ENCODE results near the gene STPG2.

Gene STPG2

GRCh38 chr4:97627750-97628149, 515.5 kb downstream of the STPG2 start:
- no peak for TF ChIP-seq CTCF (IDR thresholded peaks at IDR 0.05)
- Histone ChIP-seq H3K36me3 (no peaks in the 10 kb centered on the region), H3K4me1 (ENCODE audit: control insufficient read depth in 1 of 2, insufficient read depth in 1 of 2, low read depth in 1 of 2, low read length in 1 of 2) (no peaks in the 10 kb centered on the region), H3K27ac (no peak overlapping the region), H3K9me3 (peaks cover 5% of the 10 kb centered on the region), H3K27me3 (no peaks in the 10 kb centered on the region), H3K4me3 (ENCODE audit: low read depth in 1 of 2, low read length in 1 of 2) (no peak overlapping the region)

DNA sequence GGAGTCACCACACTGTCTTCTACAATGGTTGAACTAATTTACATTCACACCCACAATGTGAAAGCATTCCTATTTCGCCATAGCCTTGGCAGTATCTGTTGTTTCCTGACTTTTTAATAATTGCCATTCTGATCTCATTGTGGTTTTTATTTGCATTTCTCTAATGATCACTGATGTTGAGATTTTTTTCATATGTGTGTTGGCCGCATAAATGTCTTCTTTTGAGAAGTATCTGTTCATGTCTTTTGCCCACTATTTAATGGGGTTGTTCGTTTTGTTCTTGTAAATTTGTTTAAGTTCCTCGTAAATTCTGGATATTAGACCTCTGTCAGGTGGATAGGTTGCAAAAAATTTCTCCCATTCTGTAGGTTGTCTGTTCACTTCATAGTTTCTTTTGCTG, 519.1 kb downstream of the STPG2 start:
- Histone ChIP-seq H3K4me1 (ENCODE audit: control insufficient read depth in 1 of 2, insufficient read depth in 1 of 2, low read depth in 1 of 2, low read length in 1 of 2) (no peaks in the 10 kb centered on the region), H3K27ac (no peak overlapping the region), H3K36me3 (no peaks in the 10 kb centered on the region), H3K9me3 (no peaks in the 10 kb centered on the region), H3K4me3 (ENCODE audit: low read depth in 1 of 2, low read length in 1 of 2) (no peak overlapping the region), H3K27me3 (no peaks in the 10 kb centered on the region)
- TF ChIP-seq CTCF (IDR thresholded peaks at IDR 0.05) = no peak

DNA sequence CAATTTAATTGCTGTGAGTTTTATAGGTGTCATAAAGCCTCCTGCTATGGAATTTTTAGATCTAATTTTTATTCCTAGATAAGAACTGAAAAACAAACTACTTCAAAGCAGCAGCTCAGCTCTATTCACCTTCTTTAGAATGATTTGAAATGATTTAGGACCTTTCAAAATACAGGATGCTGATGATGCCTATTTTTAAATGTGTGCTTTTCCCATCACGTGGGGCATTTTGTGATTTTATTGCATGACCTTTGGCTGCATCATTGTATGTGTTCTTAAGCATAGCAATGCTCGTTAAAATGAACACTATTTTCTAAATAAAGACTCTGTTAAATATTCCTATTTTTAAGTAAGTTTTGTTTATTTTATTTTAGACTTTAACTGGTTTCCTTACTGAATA, 537.3 kb downstream of the STPG2 start:
- no peak overlapping the region for H3K27ac ChIP-seq
- no peaks in the 10 kb centered on the region for H3K27me3 ChIP-seq
- no peak overlapping the region for H3K4me3 ChIP-seq (ENCODE audit: low read depth in 1 of 2, low read length in 1 of 2)
- no peaks in the 10 kb centered on the region for H3K4me1 ChIP-seq (ENCODE audit: control insufficient read depth in 1 of 2, insufficient read depth in 1 of 2, low read depth in 1 of 2, low read length in 1 of 2)
- no peak for TF ChIP-seq CTCF (IDR thresholded peaks at IDR 0.05)
- H3K9me3 ChIP-seq = no peaks in the 10 kb centered on the region
- H3K36me3 ChIP-seq = no peaks in the 10 kb centered on the region

DNA sequence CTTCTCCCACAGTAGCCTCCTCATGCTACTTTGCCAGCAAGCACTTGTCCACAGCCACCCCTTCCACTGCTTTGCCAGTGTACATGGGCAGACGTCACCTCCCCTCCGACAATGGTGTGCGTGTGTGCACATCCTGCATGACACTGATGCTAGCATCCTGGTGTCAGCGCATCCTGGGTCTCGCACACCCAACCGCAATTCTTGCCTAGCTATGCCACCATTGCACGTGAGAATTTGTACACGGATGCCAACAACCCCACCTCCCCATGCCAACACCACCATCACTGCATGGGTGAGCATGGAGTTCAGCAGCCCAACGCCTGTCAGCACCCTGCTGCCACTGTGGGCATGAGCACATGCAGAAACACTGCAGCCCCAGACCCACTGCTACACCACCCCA, 550.0 kb downstream of the STPG2 start:
- no peak overlapping the region for H3K4me3 ChIP-seq (ENCODE audit: low read depth in 1 of 2, low read length in 1 of 2)
- no peaks in the 10 kb centered on the region for H3K36me3 ChIP-seq
- no peaks in the 10 kb centered on the region for H3K9me3 ChIP-seq
- H3K4me1 ChIP-seq (ENCODE audit: control insufficient read depth in 1 of 2, insufficient read depth in 1 of 2, low read depth in 1 of 2, low read length in 1 of 2) = no peaks in the 10 kb centered on the region
- no peak overlapping the region for H3K27ac ChIP-seq
- no peak for TF ChIP-seq CTCF (IDR thresholded peaks at IDR 0.05)
- H3K27me3 ChIP-seq = no peaks in the 10 kb centered on the region

- H3K27ac ChIP-seq = no peak overlapping the region
- H3K27me3 ChIP-seq = no peaks in the 10 kb centered on the region
- H3K4me1 ChIP-seq (ENCODE audit: control insufficient read depth in 1 of 2, insufficient read depth in 1 of 2, low read depth in 1 of 2, low read length in 1 of 2) = no peaks in the 10 kb centered on the region
- no peaks in the 10 kb centered on the region for H3K9me3 ChIP-seq
- no peak for TF ChIP-seq CTCF (IDR thresholded peaks at IDR 0.05)
- H3K4me3 ChIP-seq (ENCODE audit: low read depth in 1 of 2, low read length in 1 of 2) = no peak overlapping the region
- H3K36me3 ChIP-seq = no peaks in the 10 kb centered on the region
These were observed 553.0 kb downstream of the STPG2 start for GRCh38 chr4:97590266-97590665.
